Panc1 (cell line): ENCODE data around the gene SLC25A13. TPM values are rescaled to one million over a fixed set of nuclear protein-coding genes. Genes with fewer than 3 reads are reported as not detected.
"Not testable (repeated sequence)": the region's sequence is repeated elsewhere in the genome, so short reads cannot be mapped to it uniquely, and the experiment has no call there.

ENCODE experiments used
- ATAC-seq: fragments of 200-7000 bp; cut with Tn5 transposase; 2 replicates; pipeline ENCODE4 v1.9.1; 2020; ENCODE audit warnings: mild to moderate bottlenecking, moderate library complexity
- BruUV-seq: library from RNA; stranded (reverse); fragments of 400-500 nt; replicated peaks from 2 replicates; lab custom pipeline; 2021; lab: Mats Ljungman, UMichigan
- CTCF ChIA-PET: fragments of 300-600 bp; sonication (Branson Sonifier 250); formaldehyde crosslinking; loops from one replicate; lab custom pipeline; 2022; ENCODE audit warnings: antibody characterized with exemption; lab: Charles Lee
- POLR2A ChIA-PET: fragments of 300-600 bp; sonication (Branson Sonifier 250); formaldehyde crosslinking; loops from one replicate; lab custom pipeline; 2022; ENCODE audit warnings: antibody characterized with exemption; lab: Charles Lee
- DNase-seq: peaks from one replicate; pipeline ENCODE4 v3.0.0-alpha.2; 2010; ENCODE audit warnings: low read depth, low spot score
- H3K27ac ChIP-seq: 2 replicates; pipeline ENCODE4 v1.5.1; 2011; ENCODE audit warnings: mild to moderate bottlenecking, low read length, inconsistent platforms
- H3K27me3 ChIP-seq: fragments of 200-500 bp; sonication (Bioruptor generic); 2 replicates; pipeline ENCODE4 v1.6.0; 2014; ENCODE audit warnings: low read length, inconsistent platforms; ENCODE audit not compliant: control insufficient read depth, insufficient read depth
- H3K36me3 ChIP-seq: fragments of 200-500 bp; sonication (Bioruptor generic); 2 replicates; pipeline ENCODE4 v1.5.1; 2014; ENCODE audit warnings: inconsistent platforms, mild to moderate bottlenecking, low read length, moderate library complexity; ENCODE audit not compliant: control insufficient read depth, insufficient read depth
- H3K4me1 ChIP-seq: 2 replicates; pipeline ENCODE4 v1.5.1; 2011; ENCODE audit warnings: inconsistent platforms, mild to moderate bottlenecking, low read length, moderate library complexity; ENCODE audit not compliant: control insufficient read depth, insufficient read depth
- H3K4me3 ChIP-seq, 2 experiments: 2 replicates each; pipeline ENCODE4 v1.5.1; 2011 to 2012; ENCODE audit warnings: low read depth in 2 of 2, low read length in 2 of 2, mild to moderate bottlenecking in 2 of 2, inconsistent platforms in 1 of 2, moderate library complexity in 1 of 2
- H3K9me3 ChIP-seq: fragments of 200-500 bp; sonication (Bioruptor generic); 2 replicates; pipeline ENCODE4 v1.5.1; 2014; ENCODE audit warnings: low read depth, mild to moderate bottlenecking, inconsistent platforms, low read length, moderate library complexity; ENCODE audit not compliant: control insufficient read depth, insufficient read depth
- POLR2AphosphoS5 ChIP-seq: IDR thresholded peaks from 2 replicates; pipeline ENCODE4 v1.6.1; 2012; ENCODE audit warnings: mild to moderate bottlenecking, low read depth, low read length, moderate library complexity
- SIN3A ChIP-seq: IDR thresholded peaks from 2 replicates; pipeline ENCODE4 v1.6.1; 2012; ENCODE audit warnings: low read depth, mild to moderate bottlenecking, low read length, moderate library complexity, borderline replicate concordance; ENCODE audit not compliant: insufficient read depth
- TCF7L2 ChIP-seq: IDR thresholded peaks from 2 replicates; pipeline ENCODE4 v1.6.1; 2011; ENCODE audit warnings: mild to moderate bottlenecking, low read depth, low read length, inconsistent platforms
- in situ Hi-C: cut with HindIII; loops from 2 replicates; pipeline ENCODE4 v1.10.0; 2016; ENCODE audit warnings: low sequenced_read_pairs, low pct_unique_long_range_greater_than_20kb
- intact Hi-C: fragments of 100-400 bp; cut with micrococcal nuclease; formaldehyde crosslinking; loops from one replicate; pipeline ENCODE4 v1.10.0; 2022; ENCODE audit not compliant: unreplicated experiment
- total RNA-seq: library from RNA; stranded (reverse); gene quantifications from one replicate; pipeline ENCODE4 v1.2.1, GENCODE V29; 2021; ENCODE audit not compliant: unreplicated experiment
- TF ChIP-seq, protein P1 (sequence below), 2 experiments: IDR thresholded peaks; 2 replicates each; pipeline ENCODE4 v1.6.1; 2011 to 2012; ENCODE audit warnings: low read depth in 2 of 2, control low read depth in 1 of 2, low read length in 1 of 2, mild to moderate bottlenecking in 1 of 2, moderate library complexity in 1 of 2; ENCODE audit not compliant: insufficient read depth in 1 of 2
- TF ChIP-seq, protein P2 (sequence below): fragments of 450-650 bp; IDR thresholded peaks from 2 replicates; pipeline ENCODE4 v1.5.1; 2017; ENCODE audit warnings: mild to moderate bottlenecking

The SLC25A13 gene
- total RNA-seq, 1 experiment from 2014 or later: 69.4 TPM

DNA sequence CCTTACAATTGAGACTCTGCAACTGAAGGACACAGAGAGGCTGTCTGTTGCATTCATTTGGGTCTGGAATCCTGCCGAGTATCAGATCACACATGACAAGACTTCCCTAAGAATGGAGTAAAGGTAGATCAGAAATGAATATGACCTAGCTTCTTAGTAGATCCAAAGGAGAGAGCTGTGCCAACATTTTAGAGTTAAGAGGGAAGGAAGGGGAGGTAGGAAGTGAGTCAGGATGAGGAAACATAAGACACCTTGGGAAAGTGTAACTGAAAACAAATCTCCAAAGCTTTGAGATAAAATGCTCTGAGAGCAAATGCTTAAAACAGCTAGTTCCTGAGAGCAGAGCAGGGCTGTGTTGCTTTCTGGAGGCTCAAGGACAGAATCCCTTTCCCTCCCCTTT lies 6.1 kb upstream of the SLC25A13 start:
- no peaks in the 10 kb centered on the region for H3K27me3 ChIP-seq
- ChIA-PET POLR2A (interaction anchor here (0.6 kb wide), 2 partner anchors 631 to 707 kb away, joined by 10 to 12 read pairs; no protein-coding TSS in a partner anchor), CTCF (no interaction called here)
- no peaks in the 10 kb centered on the region for H3K4me1 ChIP-seq
- BruUV-seq: no TSS peak
- intact Hi-C loops (no loop called here), in situ Hi-C loops (no loop called here)
- no peak overlapping the region for H3K4me3 ChIP-seq
- no peak for ATAC-seq
- no peaks in the 10 kb centered on the region for H3K36me3 ChIP-seq
- TF ChIP-seq, protein P1, sequence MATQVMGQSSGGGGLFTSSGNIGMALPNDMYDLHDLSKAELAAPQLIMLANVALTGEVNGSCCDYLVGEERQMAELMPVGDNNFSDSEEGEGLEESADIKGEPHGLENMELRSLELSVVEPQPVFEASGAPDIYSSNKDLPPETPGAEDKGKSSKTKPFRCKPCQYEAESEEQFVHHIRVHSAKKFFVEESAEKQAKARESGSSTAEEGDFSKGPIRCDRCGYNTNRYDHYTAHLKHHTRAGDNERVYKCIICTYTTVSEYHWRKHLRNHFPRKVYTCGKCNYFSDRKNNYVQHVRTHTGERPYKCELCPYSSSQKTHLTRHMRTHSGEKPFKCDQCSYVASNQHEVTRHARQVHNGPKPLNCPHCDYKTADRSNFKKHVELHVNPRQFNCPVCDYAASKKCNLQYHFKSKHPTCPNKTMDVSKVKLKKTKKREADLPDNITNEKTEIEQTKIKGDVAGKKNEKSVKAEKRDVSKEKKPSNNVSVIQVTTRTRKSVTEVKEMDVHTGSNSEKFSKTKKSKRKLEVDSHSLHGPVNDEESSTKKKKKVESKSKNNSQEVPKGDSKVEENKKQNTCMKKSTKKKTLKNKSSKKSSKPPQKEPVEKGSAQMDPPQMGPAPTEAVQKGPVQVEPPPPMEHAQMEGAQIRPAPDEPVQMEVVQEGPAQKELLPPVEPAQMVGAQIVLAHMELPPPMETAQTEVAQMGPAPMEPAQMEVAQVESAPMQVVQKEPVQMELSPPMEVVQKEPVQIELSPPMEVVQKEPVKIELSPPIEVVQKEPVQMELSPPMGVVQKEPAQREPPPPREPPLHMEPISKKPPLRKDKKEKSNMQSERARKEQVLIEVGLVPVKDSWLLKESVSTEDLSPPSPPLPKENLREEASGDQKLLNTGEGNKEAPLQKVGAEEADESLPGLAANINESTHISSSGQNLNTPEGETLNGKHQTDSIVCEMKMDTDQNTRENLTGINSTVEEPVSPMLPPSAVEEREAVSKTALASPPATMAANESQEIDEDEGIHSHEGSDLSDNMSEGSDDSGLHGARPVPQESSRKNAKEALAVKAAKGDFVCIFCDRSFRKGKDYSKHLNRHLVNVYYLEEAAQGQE (IDR thresholded peaks at IDR 0.05; ENCODE audit: insufficient read depth in 1 of 2, low read depth in 2 of 2, low read length in 1 of 2): no peak
- TF ChIP-seq TCF7L2 (no peak), SIN3A (no peak), POLR2AphosphoS5 (no peak)
- TF ChIP-seq, protein P2, sequence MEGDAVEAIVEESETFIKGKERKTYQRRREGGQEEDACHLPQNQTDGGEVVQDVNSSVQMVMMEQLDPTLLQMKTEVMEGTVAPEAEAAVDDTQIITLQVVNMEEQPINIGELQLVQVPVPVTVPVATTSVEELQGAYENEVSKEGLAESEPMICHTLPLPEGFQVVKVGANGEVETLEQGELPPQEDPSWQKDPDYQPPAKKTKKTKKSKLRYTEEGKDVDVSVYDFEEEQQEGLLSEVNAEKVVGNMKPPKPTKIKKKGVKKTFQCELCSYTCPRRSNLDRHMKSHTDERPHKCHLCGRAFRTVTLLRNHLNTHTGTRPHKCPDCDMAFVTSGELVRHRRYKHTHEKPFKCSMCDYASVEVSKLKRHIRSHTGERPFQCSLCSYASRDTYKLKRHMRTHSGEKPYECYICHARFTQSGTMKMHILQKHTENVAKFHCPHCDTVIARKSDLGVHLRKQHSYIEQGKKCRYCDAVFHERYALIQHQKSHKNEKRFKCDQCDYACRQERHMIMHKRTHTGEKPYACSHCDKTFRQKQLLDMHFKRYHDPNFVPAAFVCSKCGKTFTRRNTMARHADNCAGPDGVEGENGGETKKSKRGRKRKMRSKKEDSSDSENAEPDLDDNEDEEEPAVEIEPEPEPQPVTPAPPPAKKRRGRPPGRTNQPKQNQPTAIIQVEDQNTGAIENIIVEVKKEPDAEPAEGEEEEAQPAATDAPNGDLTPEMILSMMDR: no peak
- H3K27ac ChIP-seq: no peak overlapping the region
- H3K9me3 ChIP-seq: no peaks in the 10 kb centered on the region
- DNase-seq: no peak

DNA sequence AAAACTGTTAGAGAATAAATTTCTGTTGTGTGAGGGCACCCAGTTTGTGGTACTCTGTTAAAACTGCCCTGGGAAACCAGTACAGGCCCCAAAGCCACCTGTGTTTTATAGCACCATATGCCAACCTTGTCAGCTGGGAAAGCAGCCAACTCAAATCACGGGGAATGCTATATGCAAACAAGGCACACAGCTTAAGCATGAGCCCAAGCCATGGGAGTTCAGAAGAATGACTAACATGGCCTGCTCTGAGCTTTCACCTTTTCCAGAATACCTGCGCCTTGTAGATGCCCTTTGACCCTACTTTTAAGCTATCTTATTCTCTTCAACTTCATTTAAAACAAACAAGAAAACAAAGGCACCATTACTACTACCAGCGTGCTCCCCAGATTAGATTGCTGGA lies 5.5 kb upstream of the SLC25A13 start:
- ATAC-seq (no peak; the same call in 1 of the 2 replicates), DNase-seq (no peak)
- in situ Hi-C loops (no loop called here), intact Hi-C loops (no loop called here)
- POLR2A ChIA-PET: no interaction called here
- no peak overlapping the region for H3K4me3 ChIP-seq
- peaks cover 5% of the 10 kb centered on the region; the same call in 1 of the 2 replicates for H3K4me1 ChIP-seq
- H3K9me3 ChIP-seq: no peaks in the 10 kb centered on the region
- CTCF ChIA-PET: no interaction called here
- H3K27me3 ChIP-seq: no peaks in the 10 kb centered on the region
- no peak for TF ChIP-seq POLR2AphosphoS5
- no peak for TF ChIP-seq SIN3A
- TF ChIP-seq TCF7L2: no peak
- TF ChIP-seq, protein P1 (IDR thresholded peaks at IDR 0.05; ENCODE audit: insufficient read depth in 1 of 2, low read depth in 2 of 2, low read length in 1 of 2): no peak
- TF ChIP-seq, protein P2: no peak
- H3K27ac ChIP-seq: no peak overlapping the region
- H3K36me3 ChIP-seq: no peaks in the 10 kb centered on the region
- BruUV-seq: no TSS peak

DNA sequence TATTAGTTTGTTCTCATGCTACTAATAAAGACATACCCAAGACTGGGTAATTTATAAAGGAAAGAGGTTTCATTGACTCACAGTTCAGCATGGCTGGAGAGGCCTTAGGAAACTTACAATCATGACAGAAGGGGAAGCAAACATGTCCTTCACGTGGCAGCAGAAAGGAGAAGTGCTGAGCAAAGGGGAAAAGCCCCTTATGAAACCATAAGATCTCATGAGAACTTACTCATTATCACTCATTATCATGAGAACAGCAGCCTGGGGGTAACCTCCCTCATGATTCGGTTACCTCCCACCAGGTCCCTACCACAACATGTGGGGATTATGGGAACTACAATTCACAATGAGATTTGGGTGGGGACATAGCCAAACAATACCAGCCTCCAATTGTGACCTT lies 4.9 kb upstream of the SLC25A13 start:
- H3K27ac ChIP-seq, CTCF ChIA-PET, H3K9me3 ChIP-seq, H3K27me3 ChIP-seq, POLR2A ChIA-PET, H3K4me3 ChIP-seq, intact Hi-C loops, H3K4me1 ChIP-seq, BruUV-seq, DNase-seq, ATAC-seq, in situ Hi-C loops, H3K36me3 ChIP-seq: not testable (repeated sequence)
